GM12892 (cell line): ENCODE results near the gene GRAMD4.

Experiments
- POLR2A ChIP-seq: IDR thresholded peaks from 2 replicates; pipeline ENCODE4 v1.6.1; 2011; ENCODE audit warnings: low read depth, low read length, control low read depth
- POLR2AphosphoS5 ChIP-seq: IDR thresholded peaks from 2 replicates; pipeline ENCODE4 v1.6.1; 2011; ENCODE audit warnings: low read depth, low read length, control low read depth

DNA sequence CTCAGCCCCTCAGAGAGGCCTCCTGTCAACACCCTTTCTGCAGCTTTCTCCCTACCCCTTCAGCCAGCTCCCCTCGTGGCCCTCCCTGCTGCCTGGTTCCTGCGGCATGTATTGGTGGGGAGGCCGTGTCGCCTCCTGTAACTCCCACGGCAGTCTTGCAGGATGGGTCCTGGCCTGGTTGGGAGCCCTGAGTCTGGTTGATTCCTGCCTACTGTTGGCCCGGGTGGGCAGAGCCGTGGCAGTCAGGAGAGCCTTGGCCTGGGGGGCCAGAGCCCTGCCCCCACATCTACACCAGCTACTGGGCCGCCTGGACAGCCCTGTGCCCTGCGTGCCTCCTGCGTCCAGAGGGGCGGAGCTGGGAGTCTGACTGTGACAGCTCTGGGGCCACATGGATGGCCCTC lies 30.3 kb upstream of the GRAMD4 start:
- TF ChIP-seq POLR2AphosphoS5: no peak
- no peak for TF ChIP-seq POLR2A
